Measurements from ENCODE around the gene FOXF2. TPM values are rescaled to one million over a fixed set of nuclear protein-coding genes. Genes with fewer than 3 reads are reported as not detected.

The FOXF2 gene
- total and polyA plus RNA-seq, 10 of the 15 experiments (the other 5 are each of a cell fraction or from before 2014, with no cell fraction given) = not detected

GRCh38 chr6:1399085-1399780, 9.9 kb downstream of the FOXF2 start:
- Histone ChIP-seq H3K27ac (ENCODE audit: control insufficient read depth, insufficient read depth) (no peak overlapping the region), H3K4me3 (no peak overlapping the region), H3K9me3 (replicated peaks; ENCODE audit: control insufficient read depth, insufficient read depth, low read length) (no peaks in the 10 kb centered on the region), H3K79me2 (ENCODE audit: control insufficient read depth, insufficient read depth, low read length) (no peaks in the 10 kb centered on the region), H3K36me3 (ENCODE audit: control insufficient read depth in 2 of 2, insufficient read depth in 2 of 2, low read length in 1 of 2) (no peaks in the 10 kb centered on the region), H3K27me3 (replicated peaks in 1 of 2; ENCODE audit: control insufficient read depth in 2 of 2, insufficient read depth in 2 of 2, low read length in 1 of 2) (peaks cover 3 to 10% of the 10 kb centered on the region in 2 experiments), H3K9ac (ENCODE audit: control insufficient read depth, insufficient read depth, low read length) (no peak overlapping the region), H4K20me1 (ENCODE audit: control insufficient read depth, insufficient read depth) (no peaks in the 10 kb centered on the region), H3K4me1 (ENCODE audit: control insufficient read depth, insufficient read depth, low read length) (no peaks in the 10 kb centered on the region), H2AFZ (ENCODE audit: control insufficient read depth, low read depth, low read length) (no peak overlapping the region), H3K4me2 (ENCODE audit: control insufficient read depth, insufficient read depth) (no peak overlapping the region)
- ATAC-seq (no peak), DNase-seq (ENCODE audit: low read depth, low spot score) (no peak), FAIRE-seq (no peak)
- intact Hi-C loops (cut with micrococcal nuclease; ENCODE audit: unreplicated experiment) (no loop called here), in situ Hi-C loops (cut with MboI) (loop anchor here (5.0 kb wide), 1 partner anchor 802 kb away; no protein-coding TSS in a partner anchor)
- BruUV-seq (replicated peaks) = no TSS peak
- whole genome bisulfite sequencing (ENCODE audit: insufficient coverage, insufficient replicate concordance, low lambda C conversion rate, missing lambda C conversion rate) = 2% methylated on average over 3 of the region's 3 CpGs
- ChIA-PET RAD21 (ENCODE audit: unreplicated experiment) (no interaction called here), SMC1A (ENCODE audit: uncharacterized antibody, unreplicated experiment) (no interaction called here), CTCF (interaction anchor here (0.7 kb wide), 1 partner anchor 16 kb away, joined by 3 read pairs; no protein-coding TSS in a partner anchor), POLR2A (no interaction called here)
- peak; percentile 42 for TF ChIP-seq E4F1 (IDR thresholded peaks at IDR 0.05; ENCODE audit: borderline replicate concordance, partially characterized antibody)
- TF ChIP-seq NBN (IDR thresholded peaks at IDR 0.05) = 0 out of 2 replicates have a peak, but pooled peaks have one; percentile 27
- no peak for TF ChIP-seq NKRF (conservative IDR thresholded peaks at IDR 0.05)
- TF ChIP-seq CBX5 (IDR thresholded peaks at IDR 0.05; ENCODE audit: low read depth) = no peak
